ENCODE results near the gene LENG8.

LENG8 gene

DNA sequence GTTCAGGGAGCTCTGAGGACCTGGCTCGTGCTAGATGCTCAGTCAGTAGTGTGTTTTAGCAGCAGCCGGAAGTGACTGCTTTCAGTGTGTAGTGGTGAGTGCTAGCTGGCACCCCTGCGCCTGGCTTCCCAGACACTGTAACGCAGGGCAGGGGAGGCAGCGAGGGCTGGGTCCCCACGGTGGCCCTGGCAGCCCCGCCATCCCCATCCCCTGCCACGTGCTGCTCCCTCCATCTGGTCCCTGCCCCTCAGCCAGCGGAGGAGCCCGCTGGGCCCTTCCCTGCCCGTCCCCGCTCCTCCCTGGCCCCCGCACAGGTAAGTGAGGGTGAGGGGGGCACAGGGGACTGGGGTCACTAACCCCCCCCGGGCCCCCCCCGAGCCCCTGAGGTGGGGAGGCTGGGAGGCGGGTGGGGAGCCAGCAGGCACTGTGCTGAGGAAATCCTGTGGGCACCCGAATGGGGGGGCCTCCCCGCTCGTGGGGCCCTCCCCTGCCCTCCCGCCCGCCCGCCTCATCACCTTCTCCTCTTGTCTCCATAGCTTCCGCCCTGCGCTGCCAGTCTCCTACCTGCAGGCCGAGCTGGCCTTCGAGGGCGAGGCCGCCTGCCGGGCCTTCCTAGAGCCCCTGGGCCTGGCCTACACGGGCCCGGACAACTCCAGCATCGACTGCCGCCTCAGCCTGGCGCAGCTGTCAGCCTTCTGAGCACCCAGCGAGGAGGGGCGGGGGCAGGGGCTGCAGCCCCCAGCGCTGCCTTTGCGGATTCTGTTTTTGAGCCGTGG, 11.4 kb downstream of the LENG8 start:
- Histone ChIP-seq H3K9ac (ENCODE audit: insufficient read length) (no peak overlapping the region), H3K4me3 (no peak overlapping the region), H3K27ac (peak overlapping the region; percentile 88), H3K36me3 (ENCODE audit: insufficient read depth, low read length) (peaks cover 58% of the 10 kb centered on the region), H3K9me3 (ENCODE audit: low read depth, low read length) (no peaks in the 10 kb centered on the region)
- peak; percentile 0; the same call in 1 of the 2 replicates for TF ChIP-seq POLR2AphosphoS5 (IDR thresholded peaks at IDR 0.05; ENCODE audit: borderline replicate concordance, low read depth, low read length)
- no peak for TF ChIP-seq EZH2 (IDR thresholded peaks at IDR 0.05)
- no peak for DNase-seq (ENCODE audit: low read depth, low spot score)

DNA sequence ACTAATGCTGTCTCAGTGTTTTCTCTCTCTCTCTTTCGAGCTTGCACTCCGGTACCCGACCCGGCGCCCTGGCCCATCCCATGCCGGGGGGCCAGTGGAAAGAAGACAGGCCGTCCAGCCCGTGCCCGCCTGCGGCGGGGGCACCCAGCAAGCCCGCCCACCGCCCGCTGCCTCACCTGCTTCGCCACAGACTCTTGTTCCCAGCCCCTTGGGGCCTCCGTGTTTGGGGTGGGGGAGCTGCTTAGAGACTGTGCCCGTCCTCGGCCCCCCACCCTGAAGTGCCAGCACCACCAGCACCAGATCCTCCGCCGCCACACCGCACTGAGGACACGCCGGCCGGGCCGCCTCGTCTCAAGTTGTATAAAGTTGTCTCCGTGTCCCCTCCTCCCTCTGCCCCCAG, 12.2 kb downstream of the LENG8 start:
- DNase-seq (ENCODE audit: low read depth, low spot score), result no peak
- H3K9me3 ChIP-seq (ENCODE audit: low read depth, low read length), result no peaks in the 10 kb centered on the region
- H3K27ac ChIP-seq, result peak overlapping the region; percentile 88
- no peak for TF ChIP-seq FOXP2 (optimal IDR thresholded peaks at IDR 0.05; ENCODE audit: control extremely low read depth, extremely low read length, insufficient read depth)
- TF ChIP-seq POLR2AphosphoS5 (IDR thresholded peaks at IDR 0.05; ENCODE audit: borderline replicate concordance, low read depth, low read length), result no peak
- no peak for TF ChIP-seq EZH2 (IDR thresholded peaks at IDR 0.05)
- peaks cover 50% of the 10 kb centered on the region for H3K36me3 ChIP-seq (ENCODE audit: insufficient read depth, low read length)
- H3K9ac ChIP-seq (ENCODE audit: insufficient read length), result no peak overlapping the region
- H3K4me3 ChIP-seq, result peak overlapping the region; percentile 90

DNA sequence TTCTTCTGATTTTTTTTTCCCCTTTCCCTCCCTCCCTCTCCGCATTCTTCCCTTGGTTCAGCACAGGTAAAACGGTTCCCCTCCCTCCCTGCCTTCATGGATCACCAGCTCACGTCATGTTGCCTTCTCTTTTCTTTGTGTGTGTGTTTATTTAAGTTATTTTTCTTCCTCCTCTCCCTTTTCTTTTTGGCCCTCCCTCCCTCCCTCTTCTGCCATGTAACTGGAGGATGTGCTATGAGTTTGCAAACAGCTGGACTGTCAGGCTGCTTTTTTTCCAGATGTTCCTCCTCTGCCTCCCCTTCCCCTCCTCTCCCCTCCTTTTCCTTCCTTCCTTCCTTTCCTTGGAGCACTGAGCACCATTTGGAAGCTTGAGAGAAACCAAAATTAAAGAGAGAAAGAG, 12.6 kb downstream of the LENG8 start:
- peaks cover 46% of the 10 kb centered on the region for H3K36me3 ChIP-seq (ENCODE audit: insufficient read depth, low read length)

DNA sequence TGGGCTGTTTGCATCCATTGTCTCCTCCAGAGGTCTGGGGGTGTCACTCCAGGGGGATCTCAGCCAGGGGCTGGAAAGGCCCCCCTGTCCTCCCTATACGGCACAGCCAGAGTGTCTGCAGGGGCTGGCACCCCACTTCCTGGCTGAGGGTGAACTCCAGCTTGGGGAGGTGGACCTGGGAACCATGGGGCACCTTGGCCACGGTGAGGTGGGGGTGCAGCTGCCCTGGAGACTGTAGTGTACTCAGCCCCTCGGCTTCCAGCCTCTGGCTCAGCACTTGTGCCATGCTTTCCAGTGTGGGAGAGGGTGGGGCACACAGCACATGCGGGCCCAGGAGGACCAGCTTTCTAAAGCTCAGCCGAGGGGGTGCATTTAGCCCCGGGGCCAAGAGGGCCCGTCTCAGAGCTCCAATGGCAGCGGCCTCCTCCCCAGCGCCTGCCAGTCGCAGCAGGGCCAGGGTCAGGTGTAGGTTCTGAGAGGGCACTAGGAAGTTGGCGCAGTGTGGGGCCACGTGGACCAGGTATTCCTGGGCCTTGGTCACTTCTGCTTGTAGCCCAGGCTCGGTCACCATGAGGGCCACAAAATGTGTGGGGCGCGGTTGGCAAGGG, 13.2 kb downstream of the LENG8 start:
- no peak for DNase-seq (ENCODE audit: low read depth, low spot score)
- H3K9ac ChIP-seq (ENCODE audit: insufficient read length), result peak overlapping the region; percentile 88
- H3K4me3 ChIP-seq, result peak overlapping the region; percentile 90

More for the DNA sequence above, 12.6 kb downstream of the LENG8 start:
- TF ChIP-seq FOXP2 (optimal IDR thresholded peaks at IDR 0.05; ENCODE audit: control extremely low read depth, extremely low read length, insufficient read depth) (no peak), EZH2 (IDR thresholded peaks at IDR 0.05) (no peak), POLR2AphosphoS5 (IDR thresholded peaks at IDR 0.05; ENCODE audit: borderline replicate concordance, low read depth, low read length) (no peak)
- H3K4me3 ChIP-seq, result peak overlapping the region; percentile 90
- H3K9ac ChIP-seq (ENCODE audit: insufficient read length), result peak overlapping the region; percentile 88
- no peak for DNase-seq (ENCODE audit: low read depth, low spot score)
- H3K9me3 ChIP-seq (ENCODE audit: low read depth, low read length), result no peaks in the 10 kb centered on the region
- peak overlapping the region; percentile 88 for H3K27ac ChIP-seq

DNA sequence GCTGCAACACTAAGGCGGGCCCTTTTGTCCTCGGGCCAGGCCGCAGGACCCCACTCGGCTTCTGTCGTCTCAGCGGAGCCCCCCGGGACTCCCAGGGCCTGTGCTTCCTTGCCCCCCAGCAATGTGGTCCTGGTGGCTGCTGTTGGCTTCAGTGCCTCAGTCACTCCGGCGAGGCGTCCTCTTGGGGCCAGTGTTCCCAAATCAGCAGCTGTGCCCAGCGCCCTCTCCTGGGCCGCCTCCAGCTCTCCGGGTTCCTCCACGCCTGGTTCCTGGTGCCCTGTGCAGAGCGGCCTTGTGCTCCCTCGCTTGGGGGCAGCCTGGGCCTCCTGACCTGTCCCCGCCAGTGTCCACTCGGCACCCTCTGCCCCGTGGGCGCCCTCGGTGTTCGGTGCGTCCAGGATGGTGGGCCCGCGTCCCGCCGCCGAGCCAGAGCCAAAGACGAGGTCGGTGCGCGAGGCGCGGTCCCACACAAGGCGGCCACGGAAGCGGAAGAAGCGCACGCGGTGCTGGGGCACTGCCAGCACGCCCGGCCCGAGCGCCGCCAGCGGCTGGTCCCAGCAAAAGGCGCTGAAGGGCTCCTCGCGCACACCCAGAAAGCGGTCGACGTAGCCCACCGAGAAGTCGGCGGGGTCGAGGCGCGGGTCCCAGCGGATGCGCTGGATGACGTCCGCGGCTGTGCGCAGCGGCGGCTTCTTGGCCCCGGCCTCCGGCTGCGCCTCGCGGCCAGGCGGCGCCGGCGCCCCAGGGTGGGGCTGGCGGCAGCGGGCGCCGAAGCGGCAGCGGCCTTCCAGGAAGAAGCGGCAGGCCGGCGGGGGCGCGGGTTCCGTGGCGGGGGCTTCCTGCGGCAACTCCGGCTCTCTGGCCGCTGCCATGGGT, 13.9 kb downstream of the LENG8 start:
- H3K4me3 ChIP-seq, result peak overlapping the region; percentile 90
- TF ChIP-seq EZH2 (IDR thresholded peaks at IDR 0.05), result no peak
- TF ChIP-seq POLR2AphosphoS5 (IDR thresholded peaks at IDR 0.05; ENCODE audit: borderline replicate concordance, low read depth, low read length), result peak; percentile 51
- no peaks in the 10 kb centered on the region for H3K9me3 ChIP-seq (ENCODE audit: low read depth, low read length)
- no peak for DNase-seq (ENCODE audit: low read depth, low spot score)
- peak overlapping the region; percentile 88 for H3K27ac ChIP-seq
- peaks cover 33% of the 10 kb centered on the region for H3K36me3 ChIP-seq (ENCODE audit: insufficient read depth, low read length)
- H3K9ac ChIP-seq (ENCODE audit: insufficient read length), result peak overlapping the region; percentile 88

More for the DNA sequence above, 13.2 kb downstream of the LENG8 start:
- H3K36me3 ChIP-seq (ENCODE audit: insufficient read depth, low read length), result peaks cover 41% of the 10 kb centered on the region
- no peaks in the 10 kb centered on the region for H3K9me3 ChIP-seq (ENCODE audit: low read depth, low read length)
- peak overlapping the region; percentile 88 for H3K27ac ChIP-seq
- no peak; the same call in 1 of the 2 replicates for TF ChIP-seq POLR2AphosphoS5 (IDR thresholded peaks at IDR 0.05; ENCODE audit: borderline replicate concordance, low read depth, low read length)

DNA sequence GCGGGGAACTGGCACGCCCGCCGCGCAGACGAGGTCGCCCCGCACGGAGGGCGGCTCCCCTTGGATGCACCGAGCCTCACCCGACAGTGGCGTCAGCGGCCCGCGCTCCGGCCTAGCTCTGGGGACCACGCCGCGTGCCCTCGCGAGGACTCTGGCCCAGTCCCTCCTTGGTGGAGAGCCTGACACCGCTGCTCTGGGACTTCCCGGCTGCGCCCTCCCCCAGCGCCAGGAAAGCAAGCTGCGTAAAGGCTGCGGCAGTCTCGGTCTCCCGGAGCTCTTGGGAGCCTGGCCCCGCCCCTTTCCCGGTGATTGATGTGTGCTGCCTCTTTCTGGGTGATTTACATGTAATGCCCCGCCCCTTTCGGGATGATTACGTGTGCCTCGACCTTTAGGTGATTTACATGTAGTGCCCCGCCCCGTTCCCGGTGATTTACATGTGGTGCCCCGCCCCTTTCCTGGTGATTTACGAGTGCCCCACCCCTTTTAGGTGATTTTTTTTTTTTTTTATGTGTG, 14.6 kb downstream of the LENG8 start, which contains the start of gene LENG9:
Gene LENG9, minus strand, starts transcription at position 248 of the 513 bp plus-strand sequence. CDS start 252 bp downstream, outside the sequence.
- peak within 1 kb of the TSS; percentile 88 for H3K27ac ChIP-seq
- peak; percentile 98 for DNase-seq (ENCODE audit: low read depth, low spot score)
- TF ChIP-seq EZH2 (IDR thresholded peaks at IDR 0.05), result no peak
- peak; percentile 66 for TF ChIP-seq FOXP2 (optimal IDR thresholded peaks at IDR 0.05; ENCODE audit: control extremely low read depth, extremely low read length, insufficient read depth)
- TF ChIP-seq POLR2AphosphoS5 (IDR thresholded peaks at IDR 0.05; ENCODE audit: borderline replicate concordance, low read depth, low read length), result peak; percentile 90

DNA sequence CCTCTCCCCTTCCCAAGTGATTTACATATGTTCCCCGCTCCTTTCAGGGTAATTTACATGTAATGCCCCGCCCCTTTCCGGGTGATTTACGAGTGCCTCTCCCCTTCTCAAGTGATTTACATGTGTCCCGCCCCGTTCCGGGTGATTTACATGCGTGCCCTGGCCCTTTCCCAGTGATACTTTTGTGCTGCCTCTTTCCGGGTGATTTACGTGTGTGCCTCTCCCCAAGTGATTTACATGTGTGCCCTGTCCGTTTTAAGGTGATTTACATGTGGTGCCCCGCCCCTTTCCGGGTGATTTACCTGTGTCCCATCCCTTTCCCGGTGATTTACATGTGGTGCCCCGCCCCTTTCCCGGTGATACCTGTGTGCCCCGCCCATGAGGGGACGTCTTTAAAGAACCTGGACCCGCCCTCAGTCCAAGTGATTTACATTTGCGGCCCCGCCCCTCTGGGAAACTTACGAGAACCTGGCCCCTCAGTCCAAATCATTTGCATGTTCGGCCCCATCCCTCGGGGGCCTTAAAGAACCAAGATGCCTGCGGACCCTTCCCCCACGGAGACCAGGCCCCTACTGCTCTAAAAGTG, 15.1 kb downstream of the LENG8 start:
- Histone ChIP-seq H3K9ac (ENCODE audit: insufficient read length) (peak overlapping the region; percentile 59), H3K4me3 (peak overlapping the region; percentile 90), H3K36me3 (ENCODE audit: insufficient read depth, low read length) (peaks cover 21% of the 10 kb centered on the region), H3K9me3 (ENCODE audit: low read depth, low read length) (no peaks in the 10 kb centered on the region), H3K27ac (peak overlapping the region; percentile 80)
- DNase-seq (ENCODE audit: low read depth, low spot score), result no peak
- TF ChIP-seq FOXP2 (optimal IDR thresholded peaks at IDR 0.05; ENCODE audit: control extremely low read depth, extremely low read length, insufficient read depth) (peak; percentile 16), POLR2AphosphoS5 (IDR thresholded peaks at IDR 0.05; ENCODE audit: borderline replicate concordance, low read depth, low read length) (no peak; the same call in 1 of the 2 replicates)

More for the DNA sequence above, 14.6 kb downstream of the LENG8 start, which contains the start of gene LENG9:
- no peaks in the 10 kb centered on the region for H3K9me3 ChIP-seq (ENCODE audit: low read depth, low read length)
- peak within 1 kb of the TSS; percentile 90 for H3K4me3 ChIP-seq
- H3K36me3 ChIP-seq (ENCODE audit: insufficient read depth, low read length), result peaks cover 26% of the 10 kb centered on the region
- peak within 1 kb of the TSS; percentile 88 for H3K9ac ChIP-seq (ENCODE audit: insufficient read length)

Measured in SK-N-MC (cell line).